Measurements from ENCODE around the gene MACROD2. TPM values are rescaled to one million over a fixed set of nuclear protein-coding genes. Genes with fewer than 3 reads are reported as not detected.
"Not testable (repeated sequence)": the region's sequence is repeated elsewhere in the genome, so short reads cannot be mapped to it uniquely, and the experiment has no call there.

MACROD2 gene
- total RNA-seq, 1 experiment from 2014 or later = 1.4 TPM

- TF ChIP-seq EZH2 (IDR thresholded peaks at IDR 0.05; ENCODE audit: borderline replicate concordance, low read depth, low read length, poor library complexity, severe bottlenecking) (no peak), CTCF (conservative IDR thresholded peaks at IDR 0.05; ENCODE audit: low read depth, low read length) (no peak)
- no peak for DNase-seq (ENCODE audit: low spot score)
- Histone ChIP-seq H3K27me3 (replicated peaks; ENCODE audit: insufficient read depth, low read depth, low read length, poor library complexity) (no peaks in the 10 kb centered on the region), H3K4me3 (ENCODE audit: low read depth, low read length, poor library complexity, severe bottlenecking) (no peak overlapping the region), H3K27ac (ENCODE audit: low read depth, low read length, poor library complexity, severe bottlenecking) (no peak overlapping the region), H3K36me3 (ENCODE audit: insufficient read depth, low read length, poor library complexity, severe bottlenecking) (no peaks in the 10 kb centered on the region), H3K9me3 (ENCODE audit: low read depth, low read length, poor library complexity, severe bottlenecking) (peaks cover 30% of the 10 kb centered on the region), H3K4me1 (ENCODE audit: insufficient read depth, low read length, poor library complexity, severe bottlenecking) (no peaks in the 10 kb centered on the region)
- CTCF ChIA-PET = no interaction called here
- intact Hi-C loops (cut with micrococcal nuclease; ENCODE audit: unreplicated experiment) = no loop called here
- POLR2A ChIA-PET (ENCODE audit: low non-redundant PET) = no interaction called here
- no TSS peak for BruUV-seq (replicated peaks)
These were observed 1810.8 kb downstream of the MACROD2 start for GRCh38 chr20:15806105-15806504.

- ChIA-PET POLR2A (ENCODE audit: low non-redundant PET) (no interaction called here), CTCF (no interaction called here)
- H3K4me3 ChIP-seq (ENCODE audit: low read depth, low read length, poor library complexity, severe bottlenecking) = no peak overlapping the region
- H3K27me3 ChIP-seq (replicated peaks; ENCODE audit: insufficient read depth, low read depth, low read length, poor library complexity) = no peaks in the 10 kb centered on the region
- H3K4me1 ChIP-seq (ENCODE audit: insufficient read depth, low read length, poor library complexity, severe bottlenecking) = no peaks in the 10 kb centered on the region
- intact Hi-C loops (cut with micrococcal nuclease; ENCODE audit: unreplicated experiment) = no loop called here
- no peak overlapping the region for H3K27ac ChIP-seq (ENCODE audit: low read depth, low read length, poor library complexity, severe bottlenecking)
- TF ChIP-seq EZH2 (IDR thresholded peaks at IDR 0.05; ENCODE audit: borderline replicate concordance, low read depth, low read length, poor library complexity, severe bottlenecking) = no peak
- TF ChIP-seq CTCF (conservative IDR thresholded peaks at IDR 0.05; ENCODE audit: low read depth, low read length) = no peak
- DNase-seq (ENCODE audit: low spot score) = no peak
- no TSS peak for BruUV-seq (replicated peaks)
- H3K9me3 ChIP-seq (ENCODE audit: low read depth, low read length, poor library complexity, severe bottlenecking) = peaks cover 34% of the 10 kb centered on the region
- H3K36me3 ChIP-seq (ENCODE audit: insufficient read depth, low read length, poor library complexity, severe bottlenecking) = no peaks in the 10 kb centered on the region
These were observed 1812.0 kb downstream of the MACROD2 start for GRCh38 chr20:15807271-15807670.

GRCh38 chr20:15807771-15808170 lies 1812.5 kb downstream of the MACROD2 start:
- H3K4me3 ChIP-seq (ENCODE audit: low read depth, low read length, poor library complexity, severe bottlenecking); H3K4me1 ChIP-seq (ENCODE audit: insufficient read depth, low read length, poor library complexity, severe bottlenecking); H3K27me3 ChIP-seq (replicated peaks; ENCODE audit: insufficient read depth, low read depth, low read length, poor library complexity); intact Hi-C loops (cut with micrococcal nuclease; ENCODE audit: unreplicated experiment); POLR2A ChIA-PET (ENCODE audit: low non-redundant PET); CTCF ChIA-PET; H3K36me3 ChIP-seq (ENCODE audit: insufficient read depth, low read length, poor library complexity, severe bottlenecking); H3K27ac ChIP-seq (ENCODE audit: low read depth, low read length, poor library complexity, severe bottlenecking); DNase-seq (ENCODE audit: low spot score); BruUV-seq (replicated peaks): not testable (repeated sequence)
- H3K9me3 ChIP-seq (ENCODE audit: low read depth, low read length, poor library complexity, severe bottlenecking) = peaks cover 34% of the 10 kb centered on the region

GRCh38 chr20:15811951-15812350 lies 1816.6 kb downstream of the MACROD2 start:
- DNase-seq (ENCODE audit: low spot score) = no peak
- TF ChIP-seq EZH2 (IDR thresholded peaks at IDR 0.05; ENCODE audit: borderline replicate concordance, low read depth, low read length, poor library complexity, severe bottlenecking) = no peak
- no peak for TF ChIP-seq CTCF (conservative IDR thresholded peaks at IDR 0.05; ENCODE audit: low read depth, low read length)
- H3K27ac ChIP-seq (ENCODE audit: low read depth, low read length, poor library complexity, severe bottlenecking) = no peak overlapping the region
- intact Hi-C loops (cut with micrococcal nuclease; ENCODE audit: unreplicated experiment) = no loop called here
- no TSS peak for BruUV-seq (replicated peaks)
- ChIA-PET CTCF (no interaction called here), POLR2A (ENCODE audit: low non-redundant PET) (no interaction called here)
- no peaks in the 10 kb centered on the region for H3K27me3 ChIP-seq (replicated peaks; ENCODE audit: insufficient read depth, low read depth, low read length, poor library complexity)
- H3K36me3 ChIP-seq (ENCODE audit: insufficient read depth, low read length, poor library complexity, severe bottlenecking) = no peaks in the 10 kb centered on the region
- peaks cover 32% of the 10 kb centered on the region for H3K9me3 ChIP-seq (ENCODE audit: low read depth, low read length, poor library complexity, severe bottlenecking)
- H3K4me3 ChIP-seq (ENCODE audit: low read depth, low read length, poor library complexity, severe bottlenecking) = no peak overlapping the region
- H3K4me1 ChIP-seq (ENCODE audit: insufficient read depth, low read length, poor library complexity, severe bottlenecking) = no peaks in the 10 kb centered on the region
